Measurements from ENCODE around the gene ASB16.

Gene ASB16

DNA sequence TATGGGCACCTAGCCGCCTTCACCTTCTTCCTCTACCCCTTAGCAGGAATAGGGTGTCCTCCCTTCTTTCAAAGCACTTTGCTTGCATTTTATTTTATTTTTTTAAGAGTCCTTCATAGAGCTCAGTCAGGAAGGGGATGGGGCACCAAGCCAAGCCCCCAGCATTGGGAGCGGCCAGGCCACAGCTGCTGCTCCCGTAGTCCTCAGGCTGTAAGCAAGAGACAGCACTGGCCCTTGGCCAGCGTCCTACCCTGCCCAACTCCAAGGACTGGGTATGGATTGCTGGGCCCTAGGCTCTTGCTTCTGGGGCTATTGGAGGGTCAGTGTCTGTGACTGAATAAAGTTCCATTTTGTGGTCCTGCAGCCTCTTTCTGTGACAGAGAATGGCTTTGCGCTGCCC, 20.9 kb downstream of the ASB16 start:
- DNase-seq = no peak

DNA sequence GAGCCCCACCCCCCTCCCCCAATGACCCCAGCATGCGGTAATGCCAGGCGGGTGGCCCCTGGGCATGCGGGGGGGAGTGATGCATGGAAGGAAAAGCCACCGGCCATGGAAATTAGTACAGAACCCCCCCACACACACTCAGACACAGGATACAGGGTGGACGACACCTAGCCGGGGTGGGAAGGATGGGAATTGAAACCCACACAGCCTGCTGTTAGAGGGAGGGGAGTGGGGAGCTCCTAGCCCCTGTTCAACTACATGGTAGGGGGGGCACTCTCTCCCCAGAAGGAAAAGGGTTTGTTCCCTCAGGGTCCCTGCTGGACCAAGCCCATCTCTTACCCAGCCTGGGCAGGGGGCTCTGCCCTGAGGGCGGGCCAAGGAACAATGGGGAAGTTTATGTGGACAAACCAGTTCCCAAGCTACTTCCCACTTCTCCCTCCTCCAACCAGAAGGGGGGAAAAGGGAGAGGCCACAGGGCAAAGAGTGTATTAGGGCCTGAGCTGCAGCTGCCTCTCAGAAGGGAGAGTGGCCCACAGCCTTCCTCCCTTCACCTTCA, 21.5 kb downstream of the ASB16 start:
- DNase-seq = no peak

DNA sequence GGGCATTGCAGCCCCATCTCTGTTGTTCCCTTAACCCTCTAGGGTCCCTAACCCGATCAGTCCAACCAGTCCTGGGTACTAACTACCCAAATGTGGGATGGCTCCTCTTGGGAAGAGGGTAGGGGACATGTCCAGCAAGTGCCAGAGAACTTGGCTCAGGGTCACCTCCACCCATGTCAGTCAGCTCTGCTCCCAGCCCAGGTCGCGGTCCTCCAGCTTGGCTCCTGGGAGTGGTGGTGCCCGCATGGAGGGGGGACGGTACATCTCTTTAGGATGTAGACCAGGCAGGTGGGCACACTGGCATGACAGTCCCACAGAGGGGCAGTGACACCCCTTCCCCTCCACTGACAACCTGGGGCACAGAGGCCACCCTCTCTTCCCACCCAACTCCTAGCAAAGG, 22.2 kb downstream of the ASB16 start:
- DNase-seq = no peak

DNA sequence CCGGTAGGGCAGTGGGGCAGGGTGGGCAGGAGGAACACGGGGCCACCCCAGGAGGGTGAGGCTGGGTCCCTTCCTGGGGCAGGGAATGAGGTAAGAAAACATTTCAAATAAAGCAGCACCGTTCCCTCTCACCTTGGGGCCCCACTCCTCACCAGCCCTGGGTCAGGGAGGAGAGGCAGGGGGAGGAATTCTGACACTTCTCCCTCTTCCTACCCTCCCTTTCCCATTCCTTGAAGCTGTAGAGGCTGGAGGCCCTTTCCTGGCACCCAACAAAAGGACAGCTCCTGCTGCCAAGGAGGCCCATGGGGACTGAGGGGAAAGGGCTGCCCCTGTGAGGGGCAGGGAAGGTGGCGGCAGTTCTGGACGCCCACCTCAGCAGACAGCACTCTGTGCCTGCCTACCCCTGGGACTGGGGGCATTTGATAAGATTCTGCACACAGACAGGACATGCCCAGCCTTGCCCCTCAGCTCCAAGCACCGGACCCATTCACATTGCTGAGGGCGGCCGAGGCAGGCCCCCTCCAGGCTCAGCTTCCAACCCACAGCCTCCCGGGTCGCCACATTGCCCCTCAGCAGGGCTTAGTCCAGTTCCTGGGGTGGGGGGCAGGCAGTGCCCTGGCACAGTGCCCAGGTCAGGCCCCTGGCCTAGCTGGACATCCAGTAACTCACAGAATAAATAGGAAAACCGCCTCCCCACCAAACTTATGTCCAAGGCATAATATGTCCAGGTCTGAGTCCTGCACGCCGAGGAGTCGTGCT, 23.0 kb downstream of the ASB16 start:
- DNase-seq = no peak

DNA sequence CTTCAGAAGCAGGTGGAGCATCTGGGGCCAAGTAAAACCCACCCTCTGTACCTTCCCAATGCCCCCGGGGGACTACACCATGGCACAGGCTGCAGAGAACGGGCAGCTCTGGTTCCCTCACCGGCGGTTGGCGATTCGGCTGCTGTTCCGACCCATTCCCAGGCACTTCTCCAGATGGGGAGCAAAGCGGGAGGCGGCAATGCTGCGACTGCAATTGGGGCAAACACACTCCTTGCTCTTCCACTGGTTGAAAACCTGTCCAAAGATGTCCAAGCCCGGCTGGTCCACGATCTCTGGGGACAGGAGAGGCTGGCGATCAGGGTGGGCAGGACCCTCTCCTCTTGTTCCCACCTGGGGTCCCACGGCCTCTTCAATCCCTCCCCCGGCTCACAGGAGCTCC, 26.6 kb downstream of the ASB16 start:
- no peak for DNase-seq

DNA sequence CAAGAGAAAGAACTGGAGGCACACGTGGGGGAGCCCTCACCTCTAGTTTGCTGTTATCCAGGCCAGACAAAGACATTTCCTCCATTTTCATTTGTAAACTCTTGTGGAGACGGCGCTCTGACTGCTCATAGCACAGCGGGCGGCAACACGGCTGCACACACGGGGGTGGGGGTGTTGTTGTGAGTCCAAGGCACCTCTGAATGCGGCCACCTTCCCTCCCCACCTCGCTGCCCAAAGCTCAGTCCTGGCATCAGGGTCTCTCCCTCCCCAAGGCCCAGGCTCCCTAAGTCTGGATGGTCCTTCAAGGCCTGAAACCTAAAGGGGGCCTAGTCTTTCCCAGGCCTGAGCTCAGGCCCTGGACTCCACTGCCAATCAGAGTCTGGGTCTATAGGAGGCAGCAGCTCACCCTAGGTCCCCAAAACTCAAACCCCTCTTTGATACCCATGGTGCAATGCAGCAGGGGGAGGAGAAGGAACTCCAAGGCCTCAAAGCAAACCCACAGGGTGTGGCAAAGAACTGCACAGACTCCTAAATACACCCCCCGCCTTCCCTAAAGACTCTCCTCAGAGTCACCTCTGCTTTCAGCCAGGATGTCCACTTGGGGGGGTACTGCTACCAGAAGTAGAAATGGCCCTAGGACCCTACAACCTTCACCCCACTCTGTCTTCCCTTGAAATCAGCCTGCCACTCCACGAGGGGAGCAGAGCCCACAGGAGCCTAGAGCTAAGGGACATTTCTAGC, 27.6 kb downstream of the ASB16 start:
- no peak for DNase-seq

DNA sequence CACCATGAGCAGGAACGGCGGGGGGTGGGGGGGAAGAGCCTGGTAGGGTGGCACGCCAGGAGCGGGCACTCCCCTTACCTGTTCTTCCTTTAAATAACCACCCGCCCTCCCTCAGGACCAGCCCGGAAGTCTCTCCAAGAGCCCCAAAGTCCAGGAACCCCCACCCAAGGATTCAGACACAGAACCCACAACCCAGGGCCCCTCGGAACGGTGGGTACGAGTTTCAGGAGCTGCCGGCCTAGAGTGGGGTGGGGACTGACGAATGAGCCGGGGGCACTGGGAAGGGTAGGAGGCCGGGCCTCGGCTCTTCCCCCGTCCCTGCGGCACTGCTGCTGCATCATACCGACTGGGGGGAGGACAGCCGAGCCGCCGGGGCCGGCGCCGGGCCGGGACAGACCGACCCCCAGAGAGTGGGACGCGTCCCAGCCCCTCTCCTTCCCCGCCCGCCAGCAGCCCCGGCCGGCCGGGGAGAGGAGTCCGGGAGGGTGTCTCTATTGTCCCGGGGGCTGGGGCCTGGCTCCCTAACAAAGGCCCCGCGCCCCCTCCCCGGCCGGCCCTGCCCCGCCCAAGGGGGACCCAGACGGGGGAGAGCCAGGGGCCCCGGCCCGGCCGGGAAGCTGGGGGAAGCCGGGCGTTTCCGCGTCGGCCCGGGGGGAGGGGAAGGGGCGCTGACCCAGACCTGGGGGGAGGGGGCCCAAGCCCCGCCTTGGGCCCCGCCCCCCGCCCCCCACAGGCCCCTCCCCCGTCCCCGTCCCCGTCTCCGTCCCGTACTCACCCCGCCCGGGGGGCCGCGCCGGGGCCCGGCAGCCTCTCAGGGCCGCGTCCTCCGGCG, 28.4 kb downstream of the ASB16 start:
- peak; percentile 71 for DNase-seq

DNA sequence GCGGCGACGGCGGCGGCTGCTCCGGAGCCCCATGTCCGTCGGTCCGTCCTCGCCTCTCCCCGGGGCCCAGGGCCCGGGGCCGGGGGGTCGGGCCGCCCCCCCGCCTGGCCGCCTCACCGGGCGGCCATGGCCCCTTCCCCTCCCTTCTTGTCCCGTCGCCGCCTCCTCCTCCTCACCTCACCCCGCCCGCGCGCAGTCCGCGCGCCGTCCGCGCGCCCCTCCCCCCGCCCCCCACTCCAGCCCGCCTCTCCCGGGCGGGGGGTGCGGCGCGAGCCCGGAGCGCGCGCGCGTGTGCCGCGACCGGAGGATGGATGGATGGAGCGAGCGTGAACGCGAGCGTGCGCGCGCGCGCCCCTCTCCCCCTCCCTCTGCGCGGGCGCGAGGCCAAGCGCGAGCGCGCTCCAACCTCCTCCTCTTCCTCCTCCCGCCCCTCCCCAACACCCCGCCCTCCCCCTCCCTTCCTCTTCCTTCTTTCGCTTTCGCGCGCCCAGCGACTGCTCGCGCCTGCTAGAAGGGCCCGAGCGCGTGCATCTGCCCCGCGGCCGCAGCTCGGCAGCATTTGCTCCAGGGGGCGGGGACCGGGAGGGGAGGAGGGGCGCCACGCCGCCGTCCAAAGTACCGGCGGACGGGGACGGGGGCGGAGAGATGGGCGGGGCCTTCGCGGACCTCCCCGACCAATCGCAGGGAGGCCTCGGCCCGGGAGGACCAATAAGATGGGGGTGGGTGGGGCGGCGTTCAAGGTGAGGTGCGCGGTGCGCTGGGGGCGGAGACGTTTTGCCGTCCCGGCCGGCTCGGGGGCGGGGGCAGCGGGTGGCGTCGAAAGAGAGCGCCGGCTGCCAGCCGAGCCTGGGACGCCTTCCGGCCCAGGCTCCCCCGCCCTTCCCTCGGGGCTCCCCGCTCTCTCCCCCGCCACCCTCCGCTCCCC, 29.3 kb downstream of the ASB16 start, which contains the start of gene ATXN7L3:
Gene ATXN7L3, minus strand, starts transcription at position 332 of the 925 bp plus-strand sequence. CDS start 1,814 bp downstream, outside the sequence.
- peak; percentile 99 for DNase-seq

DNA sequence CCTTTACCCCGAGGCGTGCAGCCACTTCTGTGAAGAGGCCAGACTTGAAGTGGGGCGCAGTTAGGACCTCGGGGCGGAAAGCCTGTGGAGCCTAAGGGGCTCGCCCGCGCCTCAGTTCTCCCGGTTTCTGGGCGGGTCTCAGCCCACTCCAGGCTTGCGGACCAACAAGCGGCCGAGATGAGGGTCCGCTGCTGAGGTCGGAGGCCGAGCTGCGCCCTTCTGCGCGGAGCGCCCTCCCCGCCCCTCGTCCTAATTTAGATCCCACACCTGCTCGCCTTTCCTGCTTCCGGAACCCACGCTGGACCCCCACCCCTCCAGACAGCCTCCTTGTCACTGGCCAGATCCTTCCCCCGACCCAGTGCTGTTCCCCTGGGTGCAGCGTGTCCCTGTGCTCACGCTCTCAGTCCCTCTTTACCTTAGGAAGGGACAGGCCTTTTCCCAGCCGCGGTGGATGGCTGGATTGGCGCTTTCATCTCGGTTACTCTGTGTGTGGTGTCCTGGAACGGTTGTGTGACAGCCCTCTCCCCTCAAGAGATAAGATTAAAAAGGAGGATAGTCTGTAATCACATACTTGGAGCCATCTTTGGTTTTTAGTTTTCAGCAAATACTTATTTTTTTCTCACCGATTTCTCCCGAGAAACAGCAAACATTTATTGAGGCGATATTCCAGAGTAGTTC, 30.1 kb downstream of the ASB16 start:
- DNase-seq = peak; percentile 78

DNA sequence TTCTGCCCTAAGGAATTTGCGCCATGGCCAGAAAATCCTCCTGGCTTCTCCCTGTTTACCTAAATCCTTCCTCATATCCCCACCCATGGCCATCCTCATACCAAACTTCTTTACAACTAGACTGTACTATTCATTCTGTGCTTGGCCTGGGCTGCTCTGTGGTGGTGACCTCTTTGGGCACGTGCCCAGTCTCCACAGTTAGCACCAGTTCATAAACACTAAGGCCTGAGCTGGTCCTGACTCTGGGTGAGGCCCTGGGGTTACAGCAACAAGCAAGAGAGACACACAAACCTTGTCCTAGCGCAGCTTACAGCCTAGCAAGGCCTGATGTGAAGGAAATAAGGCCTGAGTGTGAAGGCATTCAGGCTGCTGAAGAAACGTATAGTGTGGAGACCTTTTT, 32.3 kb downstream of the ASB16 start:
- DNase-seq = no peak

DNA sequence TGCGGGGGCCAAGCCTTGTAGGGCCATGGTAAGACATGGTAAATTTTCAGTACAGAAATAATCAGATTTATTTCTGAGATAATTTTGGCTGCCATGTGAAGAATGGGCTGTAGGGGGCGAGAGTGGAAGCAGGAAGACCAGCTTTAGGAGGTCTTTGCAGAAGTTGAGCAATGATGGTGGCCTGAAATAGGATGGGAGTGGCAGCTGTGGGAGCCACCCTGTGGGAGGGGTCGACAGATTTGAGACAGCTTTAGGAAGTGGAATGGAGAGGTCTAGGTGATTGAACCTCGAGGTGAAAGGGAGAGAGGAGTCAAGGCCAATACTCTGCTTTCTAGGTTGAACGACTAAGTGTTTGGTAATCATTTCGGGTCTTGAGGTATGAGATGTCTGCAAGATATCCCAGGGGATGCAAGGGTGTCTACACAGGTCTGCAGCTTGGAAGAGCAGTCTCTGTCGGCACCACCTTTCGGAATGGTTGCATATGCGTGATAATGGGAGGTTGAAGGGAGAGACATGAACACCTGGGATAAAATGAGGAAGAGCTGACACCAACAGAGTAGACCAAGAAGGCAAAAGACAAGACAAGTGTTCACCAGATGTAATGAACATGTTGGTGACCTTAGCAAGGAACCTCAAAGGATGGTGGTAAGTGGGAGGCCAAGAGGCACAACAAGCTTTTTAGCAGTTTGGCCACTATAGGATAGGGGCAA, 33.4 kb downstream of the ASB16 start:
- DNase-seq = peak; percentile 89

DNA sequence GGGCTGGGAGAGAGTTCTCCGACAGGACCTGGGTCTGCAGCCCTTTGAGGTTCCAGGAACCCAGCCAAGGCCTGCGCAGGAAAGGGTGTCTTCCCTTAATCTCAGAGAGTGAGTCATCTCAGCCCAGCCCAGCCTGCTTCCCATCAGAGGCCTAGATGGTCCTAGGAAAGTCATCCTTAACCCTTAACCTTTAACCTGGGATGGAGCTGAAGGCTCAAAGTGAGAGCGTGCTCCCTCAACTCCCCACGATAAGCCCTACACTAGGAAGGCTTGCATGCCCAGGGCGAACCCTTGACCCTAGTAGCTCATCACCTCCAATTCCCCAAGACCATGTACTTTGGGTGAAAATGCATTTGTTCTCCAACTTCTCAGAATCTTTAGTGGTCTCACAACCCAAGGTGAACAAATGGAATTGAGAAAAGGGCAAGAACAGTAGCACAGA, 34.0 kb downstream of the ASB16 start:
- DNase-seq = no peak

DNA sequence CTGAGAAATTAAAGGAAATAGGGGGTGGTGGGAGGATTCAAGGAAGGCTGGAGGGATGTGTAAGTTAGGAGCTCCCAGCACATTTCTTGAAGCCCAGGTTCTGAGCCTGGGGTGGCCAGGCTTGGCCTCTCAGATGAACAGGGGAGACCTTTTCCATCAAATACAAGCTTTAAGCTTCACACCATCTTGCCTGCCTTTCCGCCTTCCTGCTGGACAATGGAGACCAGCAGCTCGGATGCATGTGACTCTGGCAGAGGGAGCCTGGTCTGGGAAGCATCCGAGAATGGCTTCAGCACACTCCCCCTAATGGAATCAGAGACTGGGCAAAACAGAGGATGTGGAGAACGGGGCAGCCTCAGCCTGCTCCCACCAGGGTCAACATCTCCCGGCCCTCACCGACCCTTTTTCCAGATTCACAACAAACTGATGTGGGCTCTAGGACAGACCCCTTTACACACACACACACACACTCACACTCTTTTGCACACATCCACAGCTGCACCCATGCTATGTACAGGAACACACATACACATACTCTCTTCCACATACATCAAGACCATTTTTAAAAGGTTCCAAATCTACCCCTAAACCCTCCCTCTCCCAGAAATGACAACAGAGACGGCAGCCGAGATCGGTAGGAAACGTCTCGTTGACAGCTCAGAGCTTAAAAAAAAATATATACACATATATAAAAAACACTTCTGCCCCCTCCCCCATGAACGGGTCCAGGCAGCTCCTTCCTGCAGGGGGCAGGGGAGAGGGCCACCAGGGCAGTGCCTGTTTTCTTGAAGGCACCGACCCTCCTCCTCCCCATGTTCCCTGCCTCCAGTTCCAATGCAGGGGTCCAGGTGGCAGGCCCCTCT, 35.7 kb downstream of the ASB16 start:
- no peak for DNase-seq

DNA sequence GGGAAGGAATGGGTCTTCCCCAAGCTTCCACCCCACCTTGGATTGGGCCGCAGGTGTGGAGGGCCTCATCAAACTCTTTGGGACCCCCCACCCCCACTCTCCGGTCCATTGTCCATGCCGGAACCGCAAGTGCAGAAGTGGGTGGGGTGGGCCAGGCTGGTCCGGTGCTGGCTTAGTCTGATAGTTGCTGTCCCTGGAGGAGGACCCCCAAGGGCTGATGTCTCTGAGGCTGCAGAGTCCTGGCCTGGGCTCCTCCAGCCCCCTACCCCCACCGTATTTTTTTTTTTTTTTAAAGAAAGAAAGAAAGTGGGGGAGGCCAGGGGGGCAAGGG, 36.3 kb downstream of the ASB16 start:
- DNase-seq = no peak

DNA sequence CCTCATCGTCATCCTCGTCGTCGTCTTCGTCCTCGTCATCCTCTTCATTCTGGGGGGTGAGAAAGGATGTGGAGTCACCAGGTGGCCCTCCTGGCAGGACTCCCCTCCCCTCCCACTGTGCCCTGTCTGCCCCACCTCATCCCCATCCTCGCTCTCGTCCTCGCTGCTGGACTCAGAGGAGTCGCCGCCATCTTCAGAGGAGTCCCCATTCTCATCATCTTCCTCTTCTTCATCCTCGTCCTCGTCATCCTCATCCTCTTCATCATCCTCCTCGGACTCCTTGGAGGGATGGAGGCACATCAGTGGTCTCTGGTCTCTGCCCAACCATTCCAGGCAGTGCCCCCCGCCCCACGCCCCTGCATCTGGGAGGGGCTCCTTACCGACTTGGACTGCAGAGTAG, 36.8 kb downstream of the ASB16 start:
- DNase-seq = no peak

DNA sequence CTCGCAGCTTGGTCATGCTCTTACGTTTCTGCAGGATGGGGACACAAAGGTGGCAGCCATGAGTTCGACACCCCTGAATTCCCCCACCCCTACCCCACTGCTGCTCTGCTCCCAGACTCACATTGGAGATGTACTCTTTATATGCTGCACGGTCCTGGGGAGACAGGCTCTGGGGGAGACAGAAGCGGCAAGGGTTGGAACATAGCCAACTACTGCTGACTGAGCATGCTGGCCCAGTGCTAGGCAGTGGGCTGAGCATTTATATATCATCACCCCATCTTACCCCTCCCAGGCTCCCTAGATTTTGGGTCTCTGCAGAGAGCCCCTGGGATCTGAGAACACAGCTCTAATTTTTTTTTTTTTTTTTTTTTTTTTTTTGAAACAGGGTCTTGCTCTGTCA, 37.2 kb downstream of the ASB16 start:
- no peak for DNase-seq

DNA sequence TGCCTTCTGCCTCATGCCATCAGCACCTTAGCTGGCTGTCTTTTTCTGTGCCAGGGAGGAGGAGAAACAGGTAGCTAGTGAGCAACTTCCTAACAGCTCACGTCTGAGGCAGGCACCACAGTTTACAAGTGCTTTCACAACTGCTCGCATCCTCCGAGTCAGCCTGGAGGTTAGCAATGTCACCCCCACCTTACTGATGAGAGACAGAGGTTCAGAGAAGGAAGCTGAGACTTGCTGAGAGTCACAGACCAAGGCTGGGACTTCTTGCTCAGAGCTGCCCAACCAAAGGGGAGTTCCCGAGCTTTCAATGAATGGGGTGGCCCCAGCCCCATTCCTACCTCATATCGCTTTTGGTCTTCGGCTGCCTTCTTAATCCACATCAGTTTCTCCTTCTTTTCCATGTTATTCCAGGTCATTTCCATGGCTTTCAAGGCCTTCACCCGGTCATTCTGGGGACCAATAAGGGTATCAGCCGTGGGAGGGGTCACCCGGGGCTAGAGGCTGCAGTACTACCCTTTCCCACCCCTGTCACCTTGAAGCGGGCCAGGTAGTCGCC, 39.4 kb downstream of the ASB16 start:
- no peak for DNase-seq

DNA sequence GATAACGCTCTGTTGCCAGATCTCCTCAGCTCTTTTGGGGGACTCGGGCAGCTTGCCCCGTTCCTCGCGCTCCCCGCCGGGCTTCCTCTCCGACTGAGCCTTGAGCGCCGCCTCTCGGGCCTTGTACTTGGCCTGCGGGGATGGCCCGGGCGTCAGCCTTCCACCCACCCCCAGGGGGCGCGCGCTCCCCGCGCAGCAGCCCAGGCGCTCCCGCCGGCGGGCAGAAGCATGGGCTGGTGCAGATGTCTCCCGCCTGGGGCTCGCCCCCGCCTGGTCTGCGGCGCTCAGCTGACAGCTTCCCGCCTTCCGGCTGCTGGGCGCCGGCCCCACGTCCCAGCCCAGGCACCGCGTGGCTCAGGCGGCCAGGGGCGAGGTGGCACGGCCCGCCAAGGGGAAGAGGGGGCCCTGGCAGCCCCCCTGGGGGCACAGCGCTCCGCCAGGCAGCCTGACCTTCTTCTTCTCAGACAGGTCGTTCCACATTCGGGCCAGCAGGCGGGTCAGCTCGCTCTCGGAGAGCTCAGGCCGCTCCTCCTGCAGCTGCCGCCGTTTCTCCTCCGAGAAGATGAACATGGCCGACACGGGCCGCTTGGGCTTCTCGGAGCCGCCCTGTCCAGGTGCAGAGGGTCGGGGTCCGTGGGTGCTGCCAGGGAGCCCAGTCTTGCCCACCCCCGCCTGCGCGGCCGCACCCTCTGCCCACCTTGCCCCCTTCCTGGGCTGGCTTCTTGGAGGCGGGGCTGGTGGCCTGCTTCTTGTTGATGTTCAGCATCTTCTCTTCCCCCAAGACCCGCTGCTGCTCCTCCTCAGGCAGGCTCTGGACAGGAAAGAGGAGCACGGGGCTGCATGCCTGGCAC, 40.1 kb downstream of the ASB16 start:
- DNase-seq = peak; percentile 96
